ENCODE measurements around the gene OR13C5.
"Not testable (repeated sequence)": the region's sequence is repeated elsewhere in the genome, so short reads cannot be mapped to it uniquely, and the experiment has no call there.

Gene OR13C5

GRCh38 chr9:104599313-104599712, at the start of gene OR13C5:
TSS of gene OR13C5 (minus strand) at chr9:104599413. CDS start at chr9:104599413, 0 bp downstream.
- not testable (repeated sequence) for H3K4me3 ChIP-seq (ENCODE audit: low read depth, low read length)

- no peak for TF ChIP-seq CTCF (IDR thresholded peaks at IDR 0.05; ENCODE audit: borderline replicate concordance, insufficient read depth, low read depth, low read length)
Measured at GRCh38 chr9:104635456-104635855, 36.2 kb upstream of the OR13C5 start.

GRCh38 chr9:104633976-104634520, 34.8 kb upstream of the OR13C5 start:
- no peak overlapping the region for H3K4me3 ChIP-seq (ENCODE audit: low read depth, low read length)
- TF ChIP-seq CTCF (IDR thresholded peaks at IDR 0.05; ENCODE audit: borderline replicate concordance, insufficient read depth, low read depth, low read length) = no peak

More at GRCh38 chr9:104635456-104635855, 36.2 kb upstream of the OR13C5 start:
- no peak overlapping the region for H3K4me3 ChIP-seq (ENCODE audit: low read depth, low read length)

- not testable (repeated sequence) for H3K4me3 ChIP-seq (ENCODE audit: low read depth, low read length)
Measured at GRCh38 chr9:104625964-104626363, 26.8 kb upstream of the OR13C5 start.

GRCh38 chr9:104618104-104618503, 18.9 kb upstream of the OR13C5 start, which contains the start of gene OR13C9:
TSS of gene OR13C9 (minus strand) at chr9:104618204. CDS start at chr9:104618204, 0 bp downstream.
- H3K4me3 ChIP-seq (ENCODE audit: low read depth, low read length) = no peak within 1 kb of the TSS

GRCh38 chr9:104617418-104617817, 18.2 kb upstream of the OR13C5 start:
- no peak for TF ChIP-seq CTCF (IDR thresholded peaks at IDR 0.05; ENCODE audit: borderline replicate concordance, insufficient read depth, low read depth, low read length)
- no peak overlapping the region for H3K4me3 ChIP-seq (ENCODE audit: low read depth, low read length)

More at GRCh38 chr9:104618104-104618503, 18.9 kb upstream of the OR13C5 start, which contains the start of gene OR13C9:
- TF ChIP-seq CTCF (IDR thresholded peaks at IDR 0.05; ENCODE audit: borderline replicate concordance, insufficient read depth, low read depth, low read length) = no peak

GRCh38 chr9:104611213-104611612, 12.0 kb upstream of the OR13C5 start:
- H3K4me3 ChIP-seq (ENCODE audit: low read depth, low read length) = no peak overlapping the region
- no peak for TF ChIP-seq CTCF (IDR thresholded peaks at IDR 0.05; ENCODE audit: borderline replicate concordance, insufficient read depth, low read depth, low read length)

GRCh38 chr9:104608336-104608735, 9.1 kb upstream of the OR13C5 start:
- H3K4me3 ChIP-seq (ENCODE audit: low read depth, low read length) = no peak overlapping the region
- no peak for TF ChIP-seq CTCF (IDR thresholded peaks at IDR 0.05; ENCODE audit: borderline replicate concordance, insufficient read depth, low read depth, low read length)
